DOHH2 (cell line): ENCODE measurements around the gene DEAF1.

ENCODE experiments used
- H3F3A ChIP-seq: fragments of 200-600 bp; sonication (generic), shearing (Covaris generic); 2 replicates; pipeline ENCODE4 v1.6.0; 2016; ENCODE audit warnings: antibody characterized with exemption, mild to moderate bottlenecking; ENCODE audit not compliant: control insufficient read depth, insufficient read depth
- H3K27ac ChIP-seq: fragments of 200-600 bp; sonication (generic); 2 replicates; pipeline ENCODE4 v1.5.1; 2014; ENCODE audit warnings: low read depth, mild to moderate bottlenecking, low read length, moderate library complexity
- H3K27me3 ChIP-seq: fragments of 200-600 bp; sonication (generic); 2 replicates; pipeline ENCODE4 v1.6.1; 2014; ENCODE audit warnings: mild to moderate bottlenecking, low read length, mixed read lengths; ENCODE audit not compliant: control insufficient read depth
- H3K36me3 ChIP-seq: fragments of 200-600 bp; sonication (generic); 2 replicates; pipeline ENCODE4 v1.6.1; 2014; ENCODE audit warnings: mild to moderate bottlenecking, low read length, moderate library complexity, mixed read lengths; ENCODE audit not compliant: control insufficient read depth
- H3K4me1 ChIP-seq: fragments of 200-600 bp; sonication (generic); 2 replicates; pipeline ENCODE4 v1.6.1; 2014; ENCODE audit warnings: mild to moderate bottlenecking, low read length, mixed read lengths; ENCODE audit not compliant: control insufficient read depth
- H3K4me2 ChIP-seq: fragments of 200-600 bp; sonication (generic); 2 replicates; pipeline ENCODE4 v1.6.0; 2014; ENCODE audit warnings: mild to moderate bottlenecking, low read length, moderate library complexity
- H3K4me3 ChIP-seq: fragments of 200-600 bp; sonication (generic); 2 replicates; pipeline ENCODE4 v1.5.1; 2014; ENCODE audit warnings: mild to moderate bottlenecking, low read length, mixed read lengths
- H3K79me2 ChIP-seq: fragments of 200-600 bp; sonication (generic); 2 replicates; pipeline ENCODE4 v1.6.1; 2014; ENCODE audit warnings: mild to moderate bottlenecking, low read length, mixed read lengths; ENCODE audit not compliant: control insufficient read depth
- H3K9me2 ChIP-seq: fragments of 200-600 bp; sonication (generic); replicated peaks from 2 replicates; pipeline ENCODE4 v1.6.1; 2014; ENCODE audit warnings: mild to moderate bottlenecking, low read length, mixed read lengths; ENCODE audit not compliant: control insufficient read depth
- H3K9me3 ChIP-seq: fragments of 200-600 bp; sonication (generic); 2 replicates; pipeline ENCODE4 v1.6.1; 2014; ENCODE audit warnings: antibody characterized with exemption, low read length, mixed read lengths; ENCODE audit not compliant: control insufficient read depth, insufficient read depth
- H4K20me1 ChIP-seq: fragments of 200-600 bp; sonication (generic); 2 replicates; pipeline ENCODE4 v1.6.0; 2014; ENCODE audit warnings: low read depth, mild to moderate bottlenecking, antibody characterized with exemption, low read length, moderate library complexity; ENCODE audit not compliant: control insufficient read depth, insufficient read depth
- CTCF ChIP-seq: fragments of 200-600 bp; sonication (generic); IDR thresholded peaks from one replicate; pipeline ENCODE4 v1.5.1; 2014; ENCODE audit warnings: antibody characterized with exemption, mild to moderate bottlenecking, low read depth, low read length; ENCODE audit not compliant: poor library complexity, severe bottlenecking
- EZH2phosphoT487 ChIP-seq: fragments of 200-600 bp; sonication (generic); IDR thresholded peaks from 2 replicates; pipeline ENCODE4 v1.6.1; 2017; ENCODE audit warnings: borderline replicate concordance, mild to moderate bottlenecking, antibody characterized with exemption, low read length, moderate library complexity, mixed read lengths

The DEAF1 gene

GRCh38 chr11:640021-640706 is 54.9 kb downstream of the DEAF1 start:
- H3K9me3 ChIP-seq = no peaks in the 10 kb centered on the region
- no peaks in the 10 kb centered on the region for H3K36me3 ChIP-seq
- no peak overlapping the region for H3K4me3 ChIP-seq
- H3K9me2 ChIP-seq = no peaks in the 10 kb centered on the region
- H4K20me1 ChIP-seq = no peaks in the 10 kb centered on the region
- H3K4me1 ChIP-seq = no peaks in the 10 kb centered on the region
- H3K4me2 ChIP-seq = no peak overlapping the region
- no peaks in the 10 kb centered on the region for H3F3A ChIP-seq
- TF ChIP-seq EZH2phosphoT487 (no peak), CTCF (no peak)
- no peaks in the 10 kb centered on the region for H3K27me3 ChIP-seq
- H3K79me2 ChIP-seq = no peaks in the 10 kb centered on the region
- no peak overlapping the region for H3K27ac ChIP-seq

- no peak overlapping the region for H3K4me2 ChIP-seq
- H3K27ac ChIP-seq = no peak overlapping the region
- no peaks in the 10 kb centered on the region for H3K27me3 ChIP-seq
- H3K79me2 ChIP-seq = no peaks in the 10 kb centered on the region
- H3K9me3 ChIP-seq = no peaks in the 10 kb centered on the region
- TF ChIP-seq EZH2phosphoT487 (no peak), CTCF (no peak)
- no peaks in the 10 kb centered on the region for H4K20me1 ChIP-seq
- no peaks in the 10 kb centered on the region for H3K4me1 ChIP-seq
- H3K36me3 ChIP-seq = no peaks in the 10 kb centered on the region
- H3K4me3 ChIP-seq = no peak overlapping the region
- no peaks in the 10 kb centered on the region for H3F3A ChIP-seq
- H3K9me2 ChIP-seq = no peaks in the 10 kb centered on the region
Observed at GRCh38 chr11:639332-639955, 55.6 kb downstream of the DEAF1 start.

GRCh38 chr11:638631-639331 is 56.2 kb downstream of the DEAF1 start:
- Histone ChIP-seq H3K79me2 (no peaks in the 10 kb centered on the region), H3K4me1 (no peaks in the 10 kb centered on the region), H3K4me2 (no peak overlapping the region), H3K27ac (no peak overlapping the region), H3K27me3 (no peaks in the 10 kb centered on the region), H4K20me1 (no peaks in the 10 kb centered on the region), H3F3A (no peaks in the 10 kb centered on the region), H3K9me2 (no peaks in the 10 kb centered on the region), H3K36me3 (no peaks in the 10 kb centered on the region), H3K9me3 (no peaks in the 10 kb centered on the region), H3K4me3 (no peak overlapping the region)
- no peak for TF ChIP-seq EZH2phosphoT487
- TF ChIP-seq CTCF = no peak
